CD4-positive, alpha-beta memory T cell (primary cell): Measurements from ENCODE around the gene PHLDB2. TPM values are rescaled to one million over a fixed set of nuclear protein-coding genes. Genes with fewer than 3 reads are reported as not detected.

Experiments used
- CTCF ChIA-PET: fragments of 350-600 bp; sonication (Branson Sonifier 250); formaldehyde crosslinking; loops from one replicate; lab custom pipeline; 2021; ENCODE audit warnings: inconsistent platforms; ENCODE audit not compliant: partially characterized antibody; lab: Charles Lee
- POLR2A ChIA-PET: fragments of 350-600 bp; sonication (Branson Sonifier 250); formaldehyde crosslinking; loops from one replicate; lab custom pipeline; 2021; ENCODE audit not compliant: partially characterized antibody; lab: Charles Lee
- DNase-seq, 5 donors: peaks; one replicate each; pipeline versions ENCODE4 v3.0.0 to v3.0.0-alpha.2; 2020 to 2022; ENCODE audit warnings: mixed read lengths in 1 of 5
- H3K27ac ChIP-seq: one replicate; pipeline ENCODE4 v1.7.0; 2013; ENCODE audit warnings: low read depth, low read length
- H3K27me3 ChIP-seq: 2 replicates; pipeline ENCODE4 v1.7.0; 2013; ENCODE audit warnings: mild to moderate bottlenecking, low read length, moderate library complexity; ENCODE audit not compliant: insufficient read depth
- H3K36me3 ChIP-seq: 2 replicates; pipeline ENCODE4 v1.7.0; 2013; ENCODE audit warnings: mild to moderate bottlenecking, low read length, moderate library complexity; ENCODE audit not compliant: insufficient read depth
- H3K4me1 ChIP-seq: 2 replicates; pipeline ENCODE4 v1.7.0; 2013; ENCODE audit warnings: mild to moderate bottlenecking, low read length, moderate library complexity; ENCODE audit not compliant: insufficient read depth
- H3K4me3 ChIP-seq, 2 donors: one replicate each; pipeline ENCODE4 v1.7.0; 2013; ENCODE audit warnings: low read length in 2 of 2, mild to moderate bottlenecking in 1 of 2
- H3K9me3 ChIP-seq, 2 donors: one replicate each; pipeline ENCODE4 v1.7.0; 2013; ENCODE audit warnings: low read length in 2 of 2, control low read depth in 1 of 2; ENCODE audit not compliant: control insufficient read depth in 1 of 2
- H3K27ac Mint-ChIP-seq, 7 donors: one replicate each; pipeline ENCODE4 v1.8.0; 2020 to 2021; ENCODE audit warnings: mixed read lengths in 7 of 7, mild to moderate bottlenecking in 6 of 7, inconsistent platforms in 3 of 7, moderate library complexity in 3 of 7
- H3K27me3 Mint-ChIP-seq, 2 donors: one replicate each; pipeline ENCODE4 v1.8.0; 2020 to 2021; ENCODE audit warnings: mixed read lengths in 2 of 2
- H3K36me3 Mint-ChIP-seq, 2 donors: one replicate each; pipeline ENCODE4 v1.8.0; 2020 to 2021; ENCODE audit warnings: mixed read lengths in 2 of 2, inconsistent platforms in 1 of 2, mild to moderate bottlenecking in 1 of 2
- H3K4me1 Mint-ChIP-seq, 4 donors: one replicate each; pipeline ENCODE4 v1.8.0; 2020 to 2021; ENCODE audit warnings: mixed read lengths in 4 of 4, mild to moderate bottlenecking in 1 of 4
- H3K4me3 Mint-ChIP-seq, 8 donors: one replicate each; pipeline ENCODE4 v1.8.0; 2020 to 2021; ENCODE audit warnings: mixed read lengths in 8 of 8, mild to moderate bottlenecking in 7 of 8, moderate library complexity in 6 of 8, inconsistent platforms in 3 of 8
- H3K9me3 Mint-ChIP-seq, 8 donors: one replicate each; pipeline ENCODE4 v1.8.0; 2020 to 2021; ENCODE audit warnings: mixed read lengths in 8 of 8, mild to moderate bottlenecking in 5 of 8, inconsistent platforms in 3 of 8, moderate library complexity in 1 of 8
- intact Hi-C: fragments of 100-400 bp; cut with micrococcal nuclease; formaldehyde crosslinking; loops from one replicate; pipeline ENCODE4 v1.15.1; 2023
- polyA plus RNA-seq, 2 donors: library from polyadenylated mRNA; unstranded; fragments of 300-500 nt; fragmentation: Illumina TruSeq; gene quantifications; one replicate each; pipeline ENCODE4 v1.2.3, GENCODE V29; 2021
- total RNA-seq, 2 experiments: library from RNA; stranded (reverse); gene quantifications; one replicate each; pipeline ENCODE4 v1.2.3, GENCODE V29; 2021

PHLDB2 gene
- total and polyA plus RNA-seq, 4 experiments from 2014 or later, result 2.8 to 8.5 (median 7.8) TPM

DNA sequence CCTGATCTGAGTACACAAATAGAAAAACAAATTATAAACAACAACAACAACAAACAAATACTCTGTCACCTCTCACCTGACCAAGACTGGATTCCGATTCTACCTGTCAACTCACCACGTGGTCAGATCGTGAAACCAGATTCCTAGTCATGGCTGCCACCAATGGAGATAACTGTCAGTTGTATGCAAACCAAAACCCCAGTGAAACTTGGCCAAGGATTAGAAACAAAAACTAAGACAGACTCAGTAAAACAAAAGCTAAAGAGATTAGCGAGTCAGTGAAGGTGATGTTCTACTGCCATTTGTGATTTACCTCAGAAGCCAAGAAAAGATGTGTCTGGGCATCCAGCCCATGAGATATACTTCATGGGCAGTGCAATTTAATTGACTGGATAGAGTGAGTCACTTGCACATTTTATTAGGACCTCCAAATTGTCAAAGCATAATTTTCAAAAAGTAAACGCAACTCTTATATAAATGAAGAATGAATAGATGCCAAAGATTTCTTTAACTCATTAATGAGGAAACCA is 31.1 kb downstream of the PHLDB2 start:
- H3K4me3 ChIP-seq, result no peak overlapping the region
- H3K27ac ChIP-seq, result no peak overlapping the region
- H3K4me3 Mint-ChIP-seq, result no peak overlapping the region
- H3K36me3 ChIP-seq, result no peaks in the 10 kb centered on the region
- intact Hi-C loops, result no loop called here
- no peaks in the 10 kb centered on the region for H3K4me1 ChIP-seq
- peaks cover 13 to 35% of the 10 kb centered on the region in 2 donors for H3K36me3 Mint-ChIP-seq
- H3K9me3 Mint-ChIP-seq, result peaks cover 0 to 2% (median 0%) of the 10 kb centered on the region in 8 donors
- no peaks in the 10 kb centered on the region for H3K4me1 Mint-ChIP-seq
- H3K27me3 Mint-ChIP-seq, result no peaks in the 10 kb centered on the region
- ChIA-PET CTCF (interaction anchor here (1.5 kb wide), 1 partner anchor 23 kb away, joined by 3 read pairs; no protein-coding TSS in a partner anchor), POLR2A (no interaction called here)
- no peaks in the 10 kb centered on the region for H3K9me3 ChIP-seq
- no peak for DNase-seq
- H3K27ac Mint-ChIP-seq, result no peak overlapping the region
- H3K27me3 ChIP-seq, result no peaks in the 10 kb centered on the region

DNA sequence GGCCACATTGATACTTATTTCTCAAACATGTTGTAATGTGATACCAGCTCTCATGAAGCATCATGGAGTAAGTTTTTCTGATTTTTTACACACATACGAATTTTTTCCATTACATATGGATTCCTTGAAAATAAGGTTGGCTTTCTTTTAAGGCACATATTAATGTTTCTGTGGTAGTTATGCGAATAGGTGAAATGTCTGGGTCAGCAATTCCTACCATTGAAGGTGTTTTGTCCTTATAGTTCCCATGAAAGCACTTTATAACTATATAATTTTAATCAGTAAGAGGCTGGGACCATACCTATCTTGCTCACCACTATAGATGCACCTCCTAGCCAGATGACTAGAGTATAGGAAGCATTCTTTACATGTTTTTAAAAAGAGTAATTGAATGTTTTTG is 33.0 kb downstream of the PHLDB2 start:
- no peak overlapping the region for H3K4me3 ChIP-seq
- Mint-ChIP-seq H3K27me3 (no peaks in the 10 kb centered on the region), H3K4me3 (no peak overlapping the region), H3K9me3 (peaks cover 0 to 2% (median 0%) of the 10 kb centered on the region in 8 donors), H3K27ac (no peak overlapping the region), H3K36me3 (peaks cover 8 to 23% of the 10 kb centered on the region in 2 donors), H3K4me1 (no peaks in the 10 kb centered on the region)
- H3K36me3 ChIP-seq, result no peaks in the 10 kb centered on the region
- CTCF ChIA-PET, result no interaction called here
- H3K27me3 ChIP-seq, result no peaks in the 10 kb centered on the region
- intact Hi-C loops, result no loop called here
- POLR2A ChIA-PET, result no interaction called here
- no peak for DNase-seq
- H3K27ac ChIP-seq, result no peak overlapping the region
- no peaks in the 10 kb centered on the region for H3K9me3 ChIP-seq
- no peaks in the 10 kb centered on the region for H3K4me1 ChIP-seq

DNA sequence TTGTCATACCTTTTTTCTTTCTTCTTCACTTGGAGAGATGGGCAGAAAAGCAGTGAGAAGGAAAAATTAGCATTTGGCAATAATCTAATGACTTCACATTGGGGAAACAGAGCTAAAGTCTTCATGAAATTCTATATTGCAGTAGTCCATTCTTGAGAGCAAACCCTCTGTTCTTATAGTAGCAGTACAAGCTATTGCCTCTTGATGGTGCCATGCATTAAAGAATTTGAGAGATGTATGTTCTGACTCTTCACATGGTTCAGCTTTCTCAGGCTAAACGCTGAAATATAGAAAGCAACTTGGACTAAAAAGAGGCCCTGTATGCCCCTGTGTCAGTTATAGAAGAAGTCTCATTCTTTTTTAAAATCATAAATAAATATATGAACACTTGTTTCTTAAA is 36.0 kb downstream of the PHLDB2 start:
- H3K27ac Mint-ChIP-seq, result no peak overlapping the region
- H3K36me3 Mint-ChIP-seq, result peaks cover 10 to 23% of the 10 kb centered on the region in 2 donors
- H3K4me3 Mint-ChIP-seq, result no peak overlapping the region
- peaks cover 0 to 2% (median 0%) of the 10 kb centered on the region in 8 donors for H3K9me3 Mint-ChIP-seq
- no peaks in the 10 kb centered on the region for H3K36me3 ChIP-seq
- CTCF ChIA-PET, result no interaction called here
- no peaks in the 10 kb centered on the region for H3K27me3 Mint-ChIP-seq
- no peaks in the 10 kb centered on the region for H3K27me3 ChIP-seq
- H3K4me1 Mint-ChIP-seq, result peaks cover 0 to 6% (median 2%) of the 10 kb centered on the region in 4 donors
- H3K4me1 ChIP-seq, result no peaks in the 10 kb centered on the region
- intact Hi-C loops, result no loop called here
- POLR2A ChIA-PET, result no interaction called here
- H3K9me3 ChIP-seq, result no peaks in the 10 kb centered on the region
- H3K27ac ChIP-seq, result no peak overlapping the region
- H3K4me3 ChIP-seq, result no peak overlapping the region
- DNase-seq, result no peak

DNA sequence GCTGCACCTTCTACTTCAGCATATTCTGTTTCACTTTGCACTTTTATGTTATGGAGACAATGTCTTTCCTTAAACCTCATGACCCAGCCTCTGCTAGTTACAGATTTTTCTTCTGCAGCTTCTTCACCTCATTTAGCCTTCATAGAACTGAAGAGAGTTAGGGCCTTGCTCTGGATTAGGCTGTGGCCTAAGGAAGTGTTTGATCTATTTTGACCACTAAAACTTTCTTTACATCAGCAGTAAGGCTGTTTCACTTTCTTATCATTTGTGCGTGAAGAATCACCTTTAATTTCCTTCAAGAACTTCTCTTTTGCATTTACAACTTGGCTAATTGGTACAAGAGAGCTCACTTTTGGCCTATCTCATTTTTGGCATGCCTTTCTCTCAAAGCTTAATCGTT is 40.9 kb downstream of the PHLDB2 start:
- Mint-ChIP-seq H3K27me3 (no peaks in the 10 kb centered on the region), H3K4me1 (peaks cover 0 to 7% (median 3%) of the 10 kb centered on the region in 4 donors), H3K9me3 (no peaks in the 10 kb centered on the region), H3K36me3 (peaks cover 10 to 22% of the 10 kb centered on the region in 2 donors), H3K4me3 (no peak overlapping the region), H3K27ac (no peak overlapping the region)
- no peak for DNase-seq
- Histone ChIP-seq H3K27me3 (no peaks in the 10 kb centered on the region), H3K9me3 (no peaks in the 10 kb centered on the region), H3K4me1 (no peaks in the 10 kb centered on the region), H3K36me3 (no peaks in the 10 kb centered on the region), H3K4me3 (no peak overlapping the region), H3K27ac (no peak overlapping the region)
- intact Hi-C loops, result no loop called here
- ChIA-PET POLR2A (no interaction called here), CTCF (no interaction called here)

DNA sequence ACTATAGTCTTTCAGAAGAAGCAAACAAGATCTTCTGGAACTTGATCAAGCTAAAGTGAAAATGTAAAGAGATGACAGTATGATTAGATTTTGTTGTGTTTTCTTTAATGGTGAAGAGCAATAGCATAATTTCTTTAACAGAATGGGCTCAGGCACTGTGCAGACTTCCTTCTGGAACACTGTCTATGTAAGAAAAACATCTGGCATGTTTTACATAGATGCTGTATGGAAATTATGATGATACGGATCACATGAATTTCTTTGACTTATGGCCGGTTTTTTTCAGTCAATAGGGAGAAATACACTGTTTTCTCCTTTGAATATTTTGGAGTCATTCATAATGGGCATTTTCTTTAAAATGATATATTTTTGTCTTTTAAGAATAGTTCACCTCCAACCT is 42.6 kb downstream of the PHLDB2 start:
- DNase-seq, result no peak
- ChIA-PET CTCF (interaction anchor here (0.9 kb wide), 1 partner anchor 66 kb away, joined by 3 read pairs; no protein-coding TSS in a partner anchor), POLR2A (no interaction called here)
- Mint-ChIP-seq H3K9me3 (no peaks in the 10 kb centered on the region), H3K4me1 (peaks cover 0 to 7% (median 3%) of the 10 kb centered on the region in 4 donors), H3K36me3 (peaks cover 10 to 22% of the 10 kb centered on the region in 2 donors), H3K27me3 (no peaks in the 10 kb centered on the region), H3K27ac (no peak overlapping the region), H3K4me3 (no peak overlapping the region)
- H3K27ac ChIP-seq, result no peak overlapping the region
- no peaks in the 10 kb centered on the region for H3K9me3 ChIP-seq
- no peaks in the 10 kb centered on the region for H3K4me1 ChIP-seq
- no peaks in the 10 kb centered on the region for H3K27me3 ChIP-seq
- intact Hi-C loops, result no loop called here
- H3K36me3 ChIP-seq, result no peaks in the 10 kb centered on the region
- no peak overlapping the region for H3K4me3 ChIP-seq

DNA sequence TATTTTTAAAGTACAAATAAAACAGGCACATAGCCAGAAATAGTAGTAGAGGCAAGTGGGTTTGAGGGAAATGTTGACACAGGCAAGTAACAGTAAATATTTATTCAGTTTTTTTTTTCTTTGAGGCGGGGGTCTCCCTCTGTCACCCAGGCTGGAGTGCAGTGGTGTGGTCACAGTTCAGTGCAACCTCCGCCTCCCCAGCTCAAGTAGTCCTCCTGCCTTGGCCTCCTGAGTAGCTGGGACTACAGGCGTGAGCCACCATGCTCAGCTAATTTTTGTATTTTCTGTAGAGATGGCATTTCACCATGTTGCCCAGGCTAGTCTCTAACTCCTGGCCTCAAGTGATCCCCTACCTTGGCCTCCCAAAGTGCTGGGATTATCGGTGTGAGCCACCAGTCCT is 43.5 kb downstream of the PHLDB2 start:
- no peaks in the 10 kb centered on the region for H3K9me3 ChIP-seq
- H3K27me3 ChIP-seq, result no peaks in the 10 kb centered on the region
- H3K36me3 Mint-ChIP-seq, result peaks cover 10 to 22% of the 10 kb centered on the region in 2 donors
- peaks cover 0 to 7% (median 3%) of the 10 kb centered on the region in 4 donors for H3K4me1 Mint-ChIP-seq
- ChIA-PET CTCF (no interaction called here), POLR2A (no interaction called here)
- H3K4me1 ChIP-seq, result no peaks in the 10 kb centered on the region
- H3K27me3 Mint-ChIP-seq, result no peaks in the 10 kb centered on the region
- H3K9me3 Mint-ChIP-seq, result no peaks in the 10 kb centered on the region
- DNase-seq, result no peak
- H3K4me3 Mint-ChIP-seq, result no peak overlapping the region
- no peaks in the 10 kb centered on the region for H3K36me3 ChIP-seq
- no peak overlapping the region for H3K4me3 ChIP-seq
- no peak overlapping the region for H3K27ac Mint-ChIP-seq
- no peak overlapping the region for H3K27ac ChIP-seq
- intact Hi-C loops, result no loop called here

DNA sequence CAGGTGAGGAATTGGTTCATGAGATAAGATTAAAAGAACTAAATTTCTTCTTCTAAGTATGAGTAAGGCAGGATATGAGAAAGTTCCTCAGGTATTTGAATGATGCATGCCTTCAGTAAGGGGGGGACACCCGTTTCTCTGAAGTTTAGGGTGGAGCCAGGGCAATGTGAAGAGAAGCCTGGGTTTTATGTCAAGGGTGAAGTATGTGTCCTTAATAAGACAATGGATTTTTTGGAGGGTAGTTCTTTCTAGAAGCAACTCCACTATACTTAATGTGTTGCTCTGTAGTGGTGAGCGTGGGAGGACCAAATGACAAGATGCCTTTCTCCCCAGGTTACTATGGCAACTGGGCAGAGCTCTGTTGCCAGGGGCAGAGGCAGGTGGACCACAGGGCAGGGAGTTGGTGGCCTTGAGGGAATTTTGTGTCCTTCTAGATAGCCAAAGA is 44.0 kb downstream of the PHLDB2 start:
- H3K4me3 ChIP-seq, result no peak overlapping the region
- no peak for DNase-seq
- CTCF ChIA-PET, result no interaction called here
- H3K9me3 ChIP-seq, result no peaks in the 10 kb centered on the region
- intact Hi-C loops, result no loop called here
- Mint-ChIP-seq H3K4me1 (peaks cover 0 to 6% (median 3%) of the 10 kb centered on the region in 4 donors), H3K4me3 (no peak overlapping the region), H3K27ac (peak overlapping the region in 1 of 7 donors; percentile 43), H3K36me3 (peaks cover 10 to 16% of the 10 kb centered on the region in 2 donors), H3K9me3 (no peaks in the 10 kb centered on the region), H3K27me3 (no peaks in the 10 kb centered on the region)
- H3K4me1 ChIP-seq, result no peaks in the 10 kb centered on the region
- POLR2A ChIA-PET, result no interaction called here
- no peaks in the 10 kb centered on the region for H3K27me3 ChIP-seq
- no peak overlapping the region for H3K27ac ChIP-seq
- no peaks in the 10 kb centered on the region for H3K36me3 ChIP-seq
